Measurements from ENCODE around the gene HACD2.
A peak's percentile ranks its signal among the peaks of the same experiment; 100 is the strongest.
"Not testable (repeated sequence)": the region's sequence is repeated elsewhere in the genome, so short reads cannot be mapped to it uniquely, and the experiment has no call there.

HACD2 gene

GRCh38 chr3:123525433-123525832, 59.4 kb downstream of the HACD2 start:
- no peak for DNase-seq (ENCODE audit: low spot score)

DNA sequence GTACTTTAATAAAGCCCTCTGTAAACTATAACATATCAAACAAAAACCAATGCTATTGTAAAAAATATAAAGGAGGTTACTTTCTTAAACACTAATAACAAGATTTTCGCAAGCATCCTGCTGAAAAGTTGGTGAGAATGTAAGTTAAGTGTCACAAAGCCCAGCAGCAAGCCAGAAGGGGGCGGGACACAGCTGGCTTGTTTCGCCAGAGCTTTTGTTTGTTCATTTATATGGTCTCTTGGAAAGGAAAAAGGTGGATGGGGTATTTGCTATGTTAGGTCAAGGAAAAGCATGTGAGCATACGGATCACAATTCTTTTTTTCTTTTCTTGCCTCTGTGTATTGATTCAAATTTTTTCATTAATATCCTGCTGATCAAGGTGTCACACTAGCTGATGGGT, 59.9 kb downstream of the HACD2 start:
- no peak for DNase-seq (ENCODE audit: low spot score)

GRCh38 chr3:123523023-123523412, 61.8 kb downstream of the HACD2 start:
- DNase-seq (ENCODE audit: low spot score) = no peak

DNA sequence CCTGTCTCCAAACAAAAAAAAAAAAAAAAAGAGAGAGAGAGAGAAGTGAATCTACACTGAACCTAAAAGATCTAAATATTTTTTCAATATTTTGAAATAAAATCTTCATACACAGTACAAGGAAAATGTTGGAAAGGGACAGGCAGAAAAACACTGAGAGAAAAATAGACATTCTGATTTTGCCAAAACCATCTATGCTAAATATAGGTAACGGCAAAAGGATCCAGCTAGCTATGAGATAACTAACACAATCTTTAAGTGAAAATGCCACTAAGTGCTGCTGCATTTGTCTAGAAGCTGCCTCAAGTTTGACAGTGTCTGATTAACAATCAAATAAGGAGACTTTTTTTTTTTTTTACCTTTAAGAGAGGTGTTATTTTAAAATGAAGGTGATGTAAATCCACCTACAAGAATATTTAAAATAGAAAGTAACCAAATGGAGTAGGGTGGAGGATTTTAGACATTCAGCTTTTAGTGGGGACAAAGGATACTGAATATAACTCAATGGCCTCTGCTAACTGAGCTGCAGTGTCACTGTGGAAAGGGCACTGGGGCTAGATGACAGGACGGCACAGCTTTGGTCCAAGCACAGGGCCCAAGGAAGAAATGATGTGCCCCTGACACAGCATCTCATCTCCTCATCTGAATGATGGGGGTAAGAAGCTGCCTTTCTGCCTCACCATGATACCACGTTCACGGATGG, 62.4 kb downstream of the HACD2 start:
- DNase-seq (ENCODE audit: low spot score) = no peak

- DNase-seq (ENCODE audit: low spot score) = peak; percentile 33
Observed at GRCh38 chr3:123521179-123521969, 63.5 kb downstream of the HACD2 start.

DNA sequence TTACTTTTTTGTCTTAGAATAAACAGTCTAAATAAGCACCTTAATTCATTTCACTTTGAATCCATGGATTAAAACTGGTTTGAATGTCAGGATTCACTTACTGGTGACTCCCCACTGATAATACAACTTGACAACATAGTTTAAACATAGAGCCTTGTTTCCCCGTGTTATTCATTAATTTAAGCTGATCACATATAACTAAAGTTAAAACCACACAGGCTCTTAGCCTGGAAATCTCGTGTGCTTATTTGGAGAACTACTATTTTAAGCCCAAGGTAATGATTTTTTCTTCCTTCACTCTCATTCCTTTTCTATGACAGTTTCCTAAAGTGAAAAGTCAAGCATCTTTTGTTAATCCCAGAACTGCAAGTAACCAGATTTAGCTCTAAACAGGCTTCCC, 64.2 kb downstream of the HACD2 start:
- DNase-seq (ENCODE audit: low spot score) = peak; percentile 47

DNA sequence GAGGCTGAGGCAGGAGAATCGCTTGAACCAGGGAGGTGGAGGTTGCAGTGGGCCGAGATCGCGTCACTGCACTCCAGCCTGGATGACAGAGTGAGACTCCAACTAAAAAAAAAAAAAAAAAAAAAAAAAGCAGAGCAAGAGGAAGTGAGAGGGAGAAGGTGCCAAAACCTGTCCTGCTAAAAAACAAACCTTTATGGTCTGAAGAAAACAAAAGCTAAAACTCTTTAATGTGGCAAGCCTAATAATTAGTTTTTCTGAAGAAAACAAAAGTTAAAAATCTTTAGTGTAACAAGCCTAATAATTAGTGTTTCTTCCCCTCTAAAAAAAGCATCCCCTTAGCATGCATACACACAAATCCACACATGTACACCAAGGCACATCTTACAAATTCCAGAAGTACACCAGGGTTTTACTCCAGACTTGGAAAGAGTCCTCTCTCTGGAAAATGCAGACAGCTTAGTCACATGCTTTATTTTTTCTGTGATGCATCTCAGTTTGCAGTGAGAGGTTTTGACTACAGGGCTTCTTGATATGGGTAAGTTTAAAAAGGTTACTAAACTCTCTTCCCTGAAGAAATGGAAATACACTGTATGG, 65.9 kb downstream of the HACD2 start:
- DNase-seq (ENCODE audit: low spot score) = no peak

DNA sequence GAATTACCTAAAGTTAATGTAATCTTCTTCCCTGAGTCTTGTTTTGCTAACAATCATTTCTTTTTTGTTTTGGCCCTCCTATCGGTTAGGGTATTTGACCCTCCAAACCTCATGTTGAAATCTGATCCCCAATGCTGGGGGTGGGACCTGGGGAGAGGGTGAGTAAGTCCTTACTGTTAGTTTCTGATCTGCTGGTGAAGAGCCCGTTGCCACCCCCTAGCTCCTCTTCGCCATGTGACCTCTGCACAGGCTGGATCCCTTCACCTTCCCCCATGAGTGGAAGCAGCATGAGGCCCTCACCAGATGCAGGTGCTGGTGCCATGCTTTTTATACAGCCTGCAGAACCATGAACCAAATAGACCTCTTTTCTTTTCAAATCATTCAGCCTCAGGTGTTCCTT, 73.1 kb downstream of the HACD2 start:
- DNase-seq (ENCODE audit: low spot score) = no peak

GRCh38 chr3:123511084-123511483, 73.8 kb downstream of the HACD2 start:
- DNase-seq (ENCODE audit: low spot score) = no peak

- DNase-seq (ENCODE audit: low spot score) = no peak
Observed at GRCh38 chr3:123508178-123508577, 76.7 kb downstream of the HACD2 start.

GRCh38 chr3:123505820-123506219, 79.0 kb downstream of the HACD2 start:
- DNase-seq (ENCODE audit: low spot score) = no peak

- no peak for DNase-seq (ENCODE audit: low spot score)
Observed at GRCh38 chr3:123503203-123503602, 81.7 kb downstream of the HACD2 start.

DNA sequence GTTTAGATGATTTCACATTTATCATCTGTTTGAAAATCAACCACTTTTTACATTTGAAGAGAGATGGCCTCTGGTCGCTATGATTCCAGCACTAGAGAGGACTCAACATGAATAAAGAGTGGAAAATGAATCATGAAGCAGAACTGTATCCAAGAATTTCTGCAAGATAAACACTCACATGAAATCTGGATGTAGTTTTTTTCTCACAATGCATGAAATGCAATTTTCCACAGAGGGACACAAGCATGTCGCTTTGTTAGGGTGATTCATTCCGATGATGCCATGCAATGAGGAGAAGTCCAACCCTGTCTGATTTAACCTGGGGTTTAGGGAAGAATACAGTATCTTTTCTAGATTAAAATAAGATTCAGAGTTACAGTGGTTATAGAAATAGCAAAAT, 85.5 kb downstream of the HACD2 start:
- no peak for DNase-seq (ENCODE audit: low spot score)

DNA sequence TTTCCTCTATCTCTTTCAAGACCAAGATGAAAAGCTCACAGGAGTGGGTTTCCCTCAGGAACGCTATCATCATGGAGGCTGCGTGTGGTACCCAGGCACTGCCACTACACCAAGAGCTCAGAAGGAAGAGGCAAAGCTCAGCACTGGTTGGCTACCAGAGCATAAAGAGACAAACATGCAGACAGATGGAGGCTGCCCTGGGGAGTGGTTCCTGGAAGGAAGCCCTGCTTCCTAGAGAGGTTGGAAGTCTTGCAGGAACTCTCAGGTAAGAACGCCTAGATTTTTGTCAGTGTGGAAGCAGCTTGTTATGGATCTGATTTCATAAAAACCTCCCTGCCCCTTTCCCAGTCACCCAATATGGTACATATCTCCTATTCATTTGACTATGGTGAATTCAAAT, 86.1 kb downstream of the HACD2 start:
- no peak for DNase-seq (ENCODE audit: low spot score)

GRCh38 chr3:123493912-123494311, 90.9 kb downstream of the HACD2 start:
- DNase-seq (ENCODE audit: low spot score) = no peak

DNA sequence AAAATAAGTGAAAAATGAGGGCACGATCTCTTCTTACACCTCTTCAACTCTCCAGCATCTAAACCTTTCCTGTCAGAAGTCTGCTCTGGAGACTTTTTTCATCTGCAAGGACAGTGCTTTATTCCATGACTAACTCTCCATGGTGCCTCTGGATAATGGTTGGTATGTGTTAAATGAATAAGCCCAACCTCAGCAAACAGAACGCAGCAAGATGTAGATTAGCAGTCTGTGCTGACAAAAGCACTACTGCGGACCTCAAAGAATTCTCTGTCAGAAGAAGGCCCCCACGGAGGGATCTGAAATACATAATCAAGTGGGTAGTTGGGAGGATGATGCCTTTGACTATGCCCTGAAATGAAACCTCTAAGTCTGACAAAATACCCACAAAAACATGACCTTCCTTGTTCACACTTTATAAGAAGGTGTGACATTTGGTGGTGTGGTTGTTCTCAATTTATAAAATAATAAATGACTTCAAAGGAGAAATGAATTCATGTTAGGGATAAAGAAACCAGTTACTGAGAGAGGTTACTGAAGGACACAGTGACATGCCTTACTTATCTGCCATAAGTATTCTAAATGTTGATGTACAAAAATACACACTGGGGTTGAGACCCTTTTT, 92.8 kb downstream of the HACD2 start:
- no peak for DNase-seq (ENCODE audit: low spot score)

DNA sequence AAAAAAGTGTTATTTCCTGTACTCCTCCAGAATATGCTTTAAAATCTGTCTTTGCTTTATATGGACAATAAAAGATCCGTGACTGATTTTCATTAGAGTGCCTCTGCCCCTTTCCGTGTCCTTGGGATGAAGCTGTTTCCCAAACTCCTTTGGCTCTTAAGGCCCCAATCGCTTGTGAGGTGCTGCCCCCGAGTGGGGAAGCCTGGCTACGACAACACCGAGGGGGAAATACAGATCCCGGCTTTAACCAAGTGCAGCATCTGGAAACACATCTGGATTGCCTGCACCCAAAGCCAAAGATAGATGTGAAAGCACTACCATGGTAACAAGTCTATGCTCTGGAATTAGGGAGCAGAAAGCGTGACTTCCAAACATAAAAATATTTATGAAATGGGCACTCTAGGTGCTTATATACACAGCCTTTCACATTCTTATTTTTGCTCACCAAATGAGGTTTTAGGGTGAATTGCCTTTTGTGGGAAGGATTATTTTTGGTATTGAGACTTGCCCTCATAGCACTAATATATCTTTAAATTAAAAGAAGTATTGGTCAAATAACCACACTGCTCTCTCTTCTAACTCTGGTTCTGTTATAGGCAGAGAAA, 95.4 kb downstream of the HACD2 start:
- peak; percentile 66 for DNase-seq (ENCODE audit: low spot score)

GRCh38 chr3:123488645-123489347, 96.1 kb downstream of the HACD2 start:
- no peak for DNase-seq (ENCODE audit: low spot score)

- not testable (repeated sequence) for DNase-seq (ENCODE audit: low spot score)
Observed at GRCh38 chr3:123487063-123487462, 97.8 kb downstream of the HACD2 start.

- DNase-seq (ENCODE audit: low spot score) = no peak
Observed at GRCh38 chr3:123486460-123486859, 98.4 kb downstream of the HACD2 start.

- no peak for DNase-seq (ENCODE audit: low spot score)
Observed at GRCh38 chr3:123485551-123485950, 99.3 kb downstream of the HACD2 start.

- DNase-seq (ENCODE audit: low spot score) = no peak
Observed at GRCh38 chr3:123483146-123483545, 101.7 kb downstream of the HACD2 start.

Measured in kidney tubule cell (primary cell).